ENCODE data around the gene KMT2C. TPM values are rescaled to one million over a fixed set of nuclear protein-coding genes. Genes with fewer than 3 reads are reported as not detected.
"Not testable (repeated sequence)": the region's sequence is repeated elsewhere in the genome, so short reads cannot be mapped to it uniquely, and the experiment has no call there.

KMT2C gene
- total and polyA plus RNA-seq, 2 of the 8 experiments (the other 6 are each of a cell fraction or from before 2014, with no cell fraction given): 9.1 to 40.8 TPM

GRCh38 chr7:152420950-152421349, 14.9 kb downstream of the KMT2C start:
- not testable (repeated sequence) for H2BK120ac ChIP-seq (replicated peaks; ENCODE audit: low read depth, low read length)
- peaks cover 15 to 94% of the 10 kb centered on the region in 2 experiments for H3K79me2 ChIP-seq (ENCODE audit: control insufficient read depth in 1 of 2, insufficient read depth in 2 of 2, low read length in 2 of 2)

More at GRCh38 chr7:152420950-152421349, 14.9 kb downstream of the KMT2C start:
- H4K91ac ChIP-seq (replicated peaks; ENCODE audit: insufficient read length, low read length); H3K18ac ChIP-seq (ENCODE audit: extremely low read depth, low read length); H3K27ac ChIP-seq (ENCODE audit: low read depth, low read length); H3K4me2 ChIP-seq (ENCODE audit: insufficient read depth in 1 of 2, low read depth in 2 of 2, low read length in 2 of 2); H4K20me1 ChIP-seq (replicated peaks in 1 of 2; ENCODE audit: control insufficient read depth in 1 of 2, insufficient read depth in 2 of 2, low read length in 2 of 2); H2BK20ac ChIP-seq (ENCODE audit: low read length); H3K23me2 ChIP-seq (ENCODE audit: low read depth, low read length); H3K4me1 ChIP-seq (replicated peaks in 1 of 4; ENCODE audit: control insufficient read depth in 3 of 4, insufficient read depth in 4 of 4, low read length in 3 of 4); H4K8ac ChIP-seq (ENCODE audit: extremely low read depth, insufficient read depth, low read length); H3K14ac ChIP-seq (ENCODE audit: insufficient read length); H3K23ac ChIP-seq (ENCODE audit: insufficient read length); H3K4ac ChIP-seq (replicated peaks; ENCODE audit: insufficient read length, low read depth, low read length); DNase-seq (ENCODE audit: low read depth in 1 of 2, low spot score in 2 of 2); H3K9ac ChIP-seq (replicated peaks in 1 of 4; ENCODE audit: extremely low read depth in 1 of 4, low read depth in 3 of 4, low read length in 3 of 4); H3K9me3 ChIP-seq (ENCODE audit: insufficient read depth in 2 of 2, low read depth in 1 of 2, low read length in 1 of 2); H3K56ac ChIP-seq (replicated peaks; ENCODE audit: insufficient read length, low read depth, low read length); H3K79me1 ChIP-seq (ENCODE audit: low read depth, low read length); H2AK5ac ChIP-seq (ENCODE audit: low read depth, low read length); H3K27me3 ChIP-seq (replicated peaks in 1 of 4; ENCODE audit: control insufficient read depth in 3 of 4, extremely low read depth in 1 of 4, insufficient read depth in 3 of 4, low read length in 3 of 4); H4K5ac ChIP-seq (ENCODE audit: insufficient read length, low read depth, low read length); H3K36me3 ChIP-seq (ENCODE audit: control insufficient read depth in 2 of 4, insufficient read depth in 4 of 4, low read length in 3 of 4); H3K4me3 ChIP-seq (ENCODE audit: extremely low read depth in 1 of 4, insufficient read depth in 2 of 4, low read depth in 3 of 4, low read length in 4 of 4); FAIRE-seq; H2BK12ac ChIP-seq (ENCODE audit: low read depth, low read length); H2BK15ac ChIP-seq (ENCODE audit: low read length); H2AFZ ChIP-seq (ENCODE audit: low read length); CTCF ChIA-PET (ENCODE audit: partially characterized antibody); H2BK5ac ChIP-seq (ENCODE audit: low read depth, low read length): not testable (repeated sequence)
- POLR2A ChIA-PET (ENCODE audit: partially characterized antibody): interaction anchor here (1.8 kb wide), 1 partner anchor 15 kb away, joined by 3 read pairs; the partner anchor contains the start of gene KMT2C

Data from H1 (cell line).